HEK293 (cell line): ENCODE data around the gene ANKRD16.
A peak's percentile ranks its signal among the peaks of the same experiment; 100 is the strongest.

Experiments
- BCL11A ChIP-seq: fragments of 450-650 bp; formaldehyde crosslinking; IDR thresholded peaks from 2 replicates; pipeline ENCODE4 v1.5.1; 2016; ENCODE audit warnings: low read depth, missing biosample characterization, missing genetic modification characterization
- FEZF1 ChIP-seq: fragments of 450-650 bp; formaldehyde crosslinking; IDR thresholded peaks from 2 replicates; pipeline ENCODE4 v1.5.1; 2016; ENCODE audit warnings: missing biosample characterization, missing genetic modification characterization
- IKZF3 ChIP-seq: fragments of 450-650 bp; IDR thresholded peaks from 2 replicates; pipeline ENCODE4 v1.5.0; 2018; ENCODE audit warnings: missing biosample characterization, mild to moderate bottlenecking, missing genetic modification characterization, moderate library complexity
- KLF8 ChIP-seq: fragments of 450-650 bp; formaldehyde crosslinking; IDR thresholded peaks from 2 replicates; pipeline ENCODE4 v1.5.1; 2016; ENCODE audit warnings: missing biosample characterization, missing genetic modification characterization
- REPIN1 ChIP-seq: fragments of 450-650 bp; formaldehyde crosslinking; IDR thresholded peaks from 2 replicates; pipeline ENCODE4 v1.5.1; 2017; ENCODE audit warnings: missing biosample characterization, missing genetic modification characterization, low read depth
- SCRT2 ChIP-seq: fragments of 450-650 bp; formaldehyde crosslinking; IDR thresholded peaks from 2 replicates; pipeline ENCODE4 v1.5.1; 2016; ENCODE audit warnings: missing biosample characterization, missing genetic modification characterization
- TRIM28 ChIP-seq: IDR thresholded peaks from 2 replicates; pipeline ENCODE4 v1.6.1; 2011; ENCODE audit warnings: low read length, control low read depth, borderline replicate concordance
- YY2 ChIP-seq: fragments of 450-650 bp; formaldehyde crosslinking; IDR thresholded peaks from 2 replicates; pipeline ENCODE4 v1.5.1; 2016; ENCODE audit warnings: missing biosample characterization, missing genetic modification characterization
- ZBTB20 ChIP-seq: fragments of 450-650 bp; formaldehyde crosslinking; IDR thresholded peaks from 2 replicates; pipeline ENCODE4 v1.5.1; 2016; ENCODE audit warnings: missing biosample characterization, missing genetic modification characterization
- ZFHX2 ChIP-seq: fragments of 450-650 bp; formaldehyde crosslinking; conservative IDR thresholded peaks from 2 replicates; pipeline ENCODE4 v1.5.1; 2016; ENCODE audit warnings: missing biosample characterization, missing genetic modification characterization
- ZFP69B ChIP-seq: fragments of 450-650 bp; formaldehyde crosslinking; IDR thresholded peaks from 2 replicates; pipeline ENCODE4 v1.5.1; 2016; ENCODE audit warnings: missing biosample characterization, missing genetic modification characterization
- ZNF112 ChIP-seq: fragments of 450-650 bp; formaldehyde crosslinking; IDR thresholded peaks from 2 replicates; pipeline ENCODE4 v1.5.0; 2017; ENCODE audit warnings: missing biosample characterization, missing genetic modification characterization
- ZNF132 ChIP-seq: fragments of 450-650 bp; formaldehyde crosslinking; IDR thresholded peaks from 2 replicates; pipeline ENCODE4 v1.5.1; 2017; ENCODE audit warnings: missing biosample characterization, missing genetic modification characterization, borderline replicate concordance
- ZNF18 ChIP-seq: fragments of 450-650 bp; formaldehyde crosslinking; IDR thresholded peaks from 2 replicates; pipeline ENCODE4 v1.5.1; 2016; ENCODE audit warnings: missing biosample characterization, missing genetic modification characterization
- ZNF223 ChIP-seq: fragments of 450-650 bp; formaldehyde crosslinking; IDR thresholded peaks from 2 replicates; pipeline ENCODE4 v1.5.1; 2016; ENCODE audit warnings: missing biosample characterization, missing genetic modification characterization
- ZNF266 ChIP-seq: fragments of 450-650 bp; formaldehyde crosslinking; IDR thresholded peaks from 2 replicates; pipeline ENCODE4 v1.5.1; 2016; ENCODE audit warnings: missing biosample characterization, missing genetic modification characterization, low read depth
- ZNF335 ChIP-seq: fragments of 450-650 bp; formaldehyde crosslinking; conservative IDR thresholded peaks from 2 replicates; pipeline ENCODE4 v1.5.1; 2016; ENCODE audit warnings: missing biosample characterization, missing genetic modification characterization
- ZNF416 ChIP-seq: fragments of 450-650 bp; formaldehyde crosslinking; IDR thresholded peaks from 2 replicates; pipeline ENCODE4 v1.5.1; 2016; ENCODE audit warnings: missing biosample characterization, missing genetic modification characterization
- ZNF433 ChIP-seq: fragments of 450-650 bp; formaldehyde crosslinking; IDR thresholded peaks from 2 replicates; pipeline ENCODE4 v1.5.1; 2016; ENCODE audit warnings: missing biosample characterization, missing genetic modification characterization, low read depth
- ZNF48 ChIP-seq: fragments of 450-650 bp; formaldehyde crosslinking; IDR thresholded peaks from 2 replicates; pipeline ENCODE4 v1.5.1; 2016; ENCODE audit warnings: missing biosample characterization, missing genetic modification characterization
- ZNF513 ChIP-seq: fragments of 450-650 bp; IDR thresholded peaks from 2 replicates; pipeline ENCODE4 v1.5.1; 2018; ENCODE audit warnings: missing biosample characterization, missing genetic modification characterization
- ZNF530 ChIP-seq: fragments of 450-650 bp; formaldehyde crosslinking; IDR thresholded peaks from 2 replicates; pipeline ENCODE4 v1.5.1; 2016; ENCODE audit warnings: low read depth, missing biosample characterization, missing genetic modification characterization
- ZNF548 ChIP-seq: fragments of 450-650 bp; formaldehyde crosslinking; IDR thresholded peaks from 2 replicates; pipeline ENCODE4 v1.5.1; 2016; ENCODE audit warnings: missing biosample characterization, missing genetic modification characterization
- ZNF571 ChIP-seq: fragments of 450-650 bp; formaldehyde crosslinking; IDR thresholded peaks from 2 replicates; pipeline ENCODE4 v1.5.0; 2017; ENCODE audit warnings: missing biosample characterization, missing genetic modification characterization
- ZNF654 ChIP-seq: fragments of 450-650 bp; formaldehyde crosslinking; IDR thresholded peaks from 2 replicates; pipeline ENCODE4 v1.5.1; 2016; ENCODE audit warnings: low read depth, missing biosample characterization, missing genetic modification characterization
- ZNF660 ChIP-seq: fragments of 450-650 bp; IDR thresholded peaks from 2 replicates; pipeline ENCODE4 v1.5.1; 2018; ENCODE audit warnings: missing biosample characterization, mild to moderate bottlenecking, missing genetic modification characterization
- ZNF670 ChIP-seq: fragments of 450-650 bp; formaldehyde crosslinking; IDR thresholded peaks from 2 replicates; pipeline ENCODE4 v1.5.1; 2016; ENCODE audit warnings: missing biosample characterization, missing genetic modification characterization, low read depth
- ZNF747 ChIP-seq: fragments of 450-650 bp; formaldehyde crosslinking; IDR thresholded peaks from 2 replicates; pipeline ENCODE4 v1.5.1; 2016; ENCODE audit warnings: missing biosample characterization, missing genetic modification characterization
- ZNF785 ChIP-seq: fragments of 450-650 bp; formaldehyde crosslinking; IDR thresholded peaks from 2 replicates; pipeline ENCODE4 v1.5.1; 2016; ENCODE audit warnings: missing biosample characterization, missing genetic modification characterization
- ZNF837 ChIP-seq: fragments of 450-650 bp; formaldehyde crosslinking; IDR thresholded peaks from 2 replicates; pipeline ENCODE4 v1.5.1; 2016; ENCODE audit warnings: missing biosample characterization, missing genetic modification characterization
- TF ChIP-seq, protein P1 (sequence below): sonication (generic); formaldehyde crosslinking; IDR thresholded peaks from 2 replicates; pipeline ENCODE4 v1.8.1; 2022; ENCODE audit warnings: mild to moderate bottlenecking, moderate library complexity, missing genetic modification reagents
- TF ChIP-seq, protein P2 (sequence below): fragments of 450-650 bp; formaldehyde crosslinking; IDR thresholded peaks from 2 replicates; pipeline ENCODE4 v1.5.1; 2016; ENCODE audit warnings: missing biosample characterization, missing genetic modification characterization
- TF ChIP-seq, protein P3 (sequence below): fragments of 450-650 bp; formaldehyde crosslinking; IDR thresholded peaks from 2 replicates; pipeline ENCODE4 v1.5.1; 2017; ENCODE audit warnings: missing biosample characterization, missing genetic modification characterization
- TF ChIP-seq, protein P4 (sequence below): fragments of 450-650 bp; formaldehyde crosslinking; optimal IDR thresholded peaks from 2 replicates; pipeline ENCODE3; 2016; ENCODE audit warnings: missing biosample characterization, mild to moderate bottlenecking, missing genetic modification characterization

ANKRD16 gene

DNA sequence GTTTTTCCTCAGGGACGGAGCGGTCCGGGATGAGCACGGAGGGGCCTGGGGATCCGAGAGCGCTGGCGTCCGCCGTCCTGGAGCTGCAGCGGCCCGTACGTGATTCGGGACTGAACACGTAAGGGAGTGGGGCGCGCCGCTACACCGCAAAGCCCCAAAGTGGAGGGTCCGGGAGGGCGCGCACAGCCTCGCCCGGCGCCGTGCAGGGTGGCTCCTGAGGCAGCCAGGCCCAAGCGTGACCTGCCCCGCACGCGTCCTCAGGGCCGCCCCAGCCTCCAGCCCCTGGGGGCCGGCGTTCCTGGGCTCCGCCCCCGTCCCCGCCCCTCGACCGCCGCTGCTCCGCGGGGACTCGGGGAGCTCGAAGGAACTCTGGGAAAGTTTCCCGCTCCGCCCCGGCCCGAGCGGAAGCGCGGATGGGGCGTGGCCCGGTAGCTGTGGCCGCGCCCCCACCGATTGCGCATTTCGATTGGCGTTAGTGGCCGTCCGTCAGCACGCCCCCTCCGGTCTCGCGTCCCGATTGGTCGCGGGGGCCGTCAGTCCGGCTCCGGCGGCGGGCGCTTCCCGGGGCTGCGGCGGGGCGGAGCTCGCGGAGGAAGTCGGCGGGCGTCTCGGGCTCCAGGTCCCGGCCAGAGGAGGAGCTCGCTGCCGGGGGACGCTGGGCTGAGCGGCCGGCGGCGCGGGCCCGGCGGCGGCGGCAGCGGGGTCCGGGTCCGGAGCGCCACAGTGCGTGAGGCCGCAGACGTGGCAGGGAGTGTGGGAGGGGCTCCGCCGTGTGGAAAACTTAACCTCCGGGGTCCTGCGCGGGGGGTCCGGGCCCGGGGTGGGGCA is at the start of gene ANKRD16, which contains the start of gene FBH1 (continued):
- TF ChIP-seq ZNF433 (tag by site-specific recombination) (no peak), ZFHX2 (tag by site-specific recombination) (peak; percentile 54; the same call in 1 of the 2 replicates), ZNF548 (tag by site-specific recombination) (no peak), ZNF747 (tag by site-specific recombination) (no peak), ZNF266 (tag by site-specific recombination) (no peak), ZBTB20 (tag by site-specific recombination) (peak; percentile 59), ZNF48 (tag by site-specific recombination) (no peak), ZNF112 (tag by site-specific recombination) (no peak), REPIN1 (tag by site-specific recombination) (peak; percentile 90; the same call in 1 of the 2 replicates), FEZF1 (tag by site-specific recombination) (no peak), ZNF785 (tag by site-specific recombination) (no peak), ZNF837 (tag by site-specific recombination) (no peak), ZNF416 (no peak), YY2 (no peak), KLF8 (tag by site-specific recombination) (peak; percentile 100), ZNF670 (tag by site-specific recombination) (no peak), IKZF3 (tag by site-specific recombination) (peak; percentile 94), ZNF513 (tag by site-specific recombination) (no peak), ZNF223 (tag by site-specific recombination) (no peak), ZNF660 (tag by site-specific recombination) (peak; percentile 57), BCL11A (tag by site-specific recombination) (no peak), ZNF132 (tag by site-specific recombination) (no peak), ZNF530 (tag by site-specific recombination) (no peak), SCRT2 (tag by site-specific recombination) (no peak), ZNF18 (tag by site-specific recombination) (no peak), ZNF335 (tag by site-specific recombination) (peak; percentile 85), ZNF654 (tag by site-specific recombination) (no peak), ZFP69B (tag by site-specific recombination) (peak; percentile 63; the same call in 1 of the 2 replicates), ZNF571 (tag by site-specific recombination) (no peak), TRIM28 (no peak)
- TF ChIP-seq, protein P1, sequence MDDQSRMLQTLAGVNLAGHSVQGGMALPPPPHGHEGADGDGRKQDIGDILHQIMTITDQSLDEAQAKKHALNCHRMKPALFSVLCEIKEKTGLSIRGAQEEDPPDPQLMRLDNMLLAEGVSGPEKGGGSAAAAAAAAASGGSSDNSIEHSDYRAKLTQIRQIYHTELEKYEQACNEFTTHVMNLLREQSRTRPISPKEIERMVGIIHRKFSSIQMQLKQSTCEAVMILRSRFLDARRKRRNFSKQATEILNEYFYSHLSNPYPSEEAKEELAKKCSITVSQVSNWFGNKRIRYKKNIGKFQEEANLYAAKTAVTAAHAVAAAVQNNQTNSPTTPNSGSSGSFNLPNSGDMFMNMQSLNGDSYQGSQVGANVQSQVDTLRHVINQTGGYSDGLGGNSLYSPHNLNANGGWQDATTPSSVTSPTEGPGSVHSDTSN (CRISPR knock-in tag) = peak; percentile 100
- TF ChIP-seq, protein P2, sequence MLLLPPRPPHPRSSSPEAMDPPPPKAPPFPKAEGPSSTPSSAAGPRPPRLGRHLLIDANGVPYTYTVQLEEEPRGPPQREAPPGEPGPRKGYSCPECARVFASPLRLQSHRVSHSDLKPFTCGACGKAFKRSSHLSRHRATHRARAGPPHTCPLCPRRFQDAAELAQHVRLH (tag by site-specific recombination) = peak; percentile 71; the same call in 1 of the 2 replicates
- TF ChIP-seq, protein P3, sequence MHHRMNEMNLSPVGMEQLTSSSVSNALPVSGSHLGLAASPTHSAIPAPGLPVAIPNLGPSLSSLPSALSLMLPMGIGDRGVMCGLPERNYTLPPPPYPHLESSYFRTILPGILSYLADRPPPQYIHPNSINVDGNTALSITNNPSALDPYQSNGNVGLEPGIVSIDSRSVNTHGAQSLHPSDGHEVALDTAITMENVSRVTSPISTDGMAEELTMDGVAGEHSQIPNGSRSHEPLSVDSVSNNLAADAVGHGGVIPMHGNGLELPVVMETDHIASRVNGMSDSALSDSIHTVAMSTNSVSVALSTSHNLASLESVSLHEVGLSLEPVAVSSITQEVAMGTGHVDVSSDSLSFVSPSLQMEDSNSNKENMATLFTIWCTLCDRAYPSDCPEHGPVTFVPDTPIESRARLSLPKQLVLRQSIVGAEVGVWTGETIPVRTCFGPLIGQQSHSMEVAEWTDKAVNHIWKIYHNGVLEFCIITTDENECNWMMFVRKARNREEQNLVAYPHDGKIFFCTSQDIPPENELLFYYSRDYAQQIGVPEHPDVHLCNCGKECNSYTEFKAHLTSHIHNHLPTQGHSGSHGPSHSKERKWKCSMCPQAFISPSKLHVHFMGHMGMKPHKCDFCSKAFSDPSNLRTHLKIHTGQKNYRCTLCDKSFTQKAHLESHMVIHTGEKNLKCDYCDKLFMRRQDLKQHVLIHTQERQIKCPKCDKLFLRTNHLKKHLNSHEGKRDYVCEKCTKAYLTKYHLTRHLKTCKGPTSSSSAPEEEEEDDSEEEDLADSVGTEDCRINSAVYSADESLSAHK (tag by site-specific recombination) = no peak
- TF ChIP-seq, protein P4, sequence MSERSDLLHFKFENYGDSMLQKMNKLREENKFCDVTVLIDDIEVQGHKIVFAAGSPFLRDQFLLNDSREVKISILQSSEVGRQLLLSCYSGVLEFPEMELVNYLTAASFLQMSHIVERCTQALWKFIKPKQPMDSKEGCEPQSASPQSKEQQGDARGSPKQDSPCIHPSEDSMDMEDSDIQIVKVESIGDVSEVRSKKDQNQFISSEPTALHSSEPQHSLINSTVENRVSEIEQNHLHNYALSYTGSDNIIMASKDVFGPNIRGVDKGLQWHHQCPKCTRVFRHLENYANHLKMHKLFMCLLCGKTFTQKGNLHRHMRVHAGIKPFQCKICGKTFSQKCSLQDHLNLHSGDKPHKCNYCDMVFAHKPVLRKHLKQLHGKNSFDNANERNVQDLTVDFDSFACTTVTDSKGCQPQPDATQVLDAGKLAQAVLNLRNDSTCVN = peak; percentile 96
